PC-9 (cell line): ENCODE measurements around the gene CHKB. TPM values are rescaled to one million over a fixed set of nuclear protein-coding genes. Genes with fewer than 3 reads are reported as not detected.

Experiments used
- BruUV-seq: library from RNA; stranded (reverse); fragments of 400-500 nt; replicated peaks from 2 replicates; lab custom pipeline; 2021; lab: Mats Ljungman, UMichigan
- CTCF ChIA-PET: fragments of 300-600 bp; sonication (Branson Sonifier 250); formaldehyde crosslinking; loops from one replicate; lab custom pipeline; 2022; ENCODE audit warnings: antibody characterized with exemption; lab: Charles Lee
- POLR2A ChIA-PET: fragments of 300-600 bp; sonication (Branson Sonifier 250); formaldehyde crosslinking; loops from one replicate; lab custom pipeline; 2022; ENCODE audit warnings: antibody characterized with exemption; ENCODE audit not compliant: unreplicated experiment; lab: Charles Lee
- DNase-seq, 2 experiments: peaks; one replicate each; pipeline versions ENCODE4 v3.0.0 to v3.0.0-alpha.2; 2015 to 2022; ENCODE audit warnings: mixed read lengths in 1 of 2
- H2AFZ ChIP-seq: fragments of 200-600 bp; sonication (generic); 2 replicates; pipeline ENCODE4 v1.8.1; 2017; ENCODE audit warnings: antibody characterized with exemption
- H3F3A ChIP-seq: fragments of 200-600 bp; sonication (generic); 2 replicates; pipeline ENCODE4 v1.8.1; 2017; ENCODE audit warnings: antibody characterized with exemption, mild to moderate bottlenecking, low read depth; ENCODE audit not compliant: insufficient read depth
- H3K27ac ChIP-seq: fragments of 200-600 bp; sonication (generic); 2 replicates; pipeline ENCODE4 v1.6.1; 2016; ENCODE audit warnings: mixed run types
- H3K27me3 ChIP-seq: fragments of 200-600 bp; sonication (generic); 2 replicates; pipeline ENCODE4 v1.6.1; 2016; ENCODE audit warnings: low read depth, mixed run types; ENCODE audit not compliant: insufficient read depth
- H3K36me3 ChIP-seq: fragments of 200-600 bp; sonication (generic); 2 replicates; pipeline ENCODE4 v1.6.1; 2016; ENCODE audit warnings: low read depth, mixed run types
- H3K4me1 ChIP-seq: fragments of 200-600 bp; sonication (generic); replicated peaks from 2 replicates; pipeline ENCODE4 v1.6.1; 2016; ENCODE audit warnings: mixed run types; ENCODE audit not compliant: insufficient read depth
- H3K4me2 ChIP-seq: fragments of 200-600 bp; sonication (generic); 2 replicates; pipeline ENCODE4 v1.6.1; 2017; ENCODE audit warnings: mixed run types
- H3K4me3 ChIP-seq: fragments of 200-600 bp; sonication (generic); 2 replicates; pipeline ENCODE4 v1.6.1; 2016; ENCODE audit warnings: mixed run types
- H3K79me2 ChIP-seq: fragments of 200-600 bp; sonication (generic); 2 replicates; pipeline ENCODE4 v1.6.1; 2017; ENCODE audit warnings: low read depth, mixed run types
- H3K9me2 ChIP-seq: fragments of 200-600 bp; sonication (generic); 2 replicates; pipeline ENCODE4 v1.8.1; 2017; ENCODE audit warnings: mild to moderate bottlenecking; ENCODE audit not compliant: insufficient read depth
- H3K9me3 ChIP-seq: fragments of 200-600 bp; sonication (generic); 2 replicates; pipeline ENCODE4 v1.8.1; 2016; ENCODE audit warnings: low read depth; ENCODE audit not compliant: insufficient read depth
- H4K20me1 ChIP-seq: fragments of 200-600 bp; sonication (generic); 2 replicates; pipeline ENCODE4 v1.8.1; 2017; ENCODE audit not compliant: insufficient read depth
- EZH2 ChIP-seq: fragments of 200-600 bp; sonication (generic); IDR thresholded peaks from 2 replicates; pipeline ENCODE4 v1.8.0; 2017; ENCODE audit warnings: antibody characterized with exemption, low read depth
- intact Hi-C: fragments of 100-400 bp; cut with micrococcal nuclease; formaldehyde crosslinking; loops from one replicate; pipeline ENCODE4 v1.10.0; 2022; ENCODE audit not compliant: unreplicated experiment
- total RNA-seq: library from RNA; stranded (reverse); gene quantifications from 2 replicates; pipeline ENCODE4 v1.2.3, GENCODE V29; 2021
- TF ChIP-seq, protein P1 (sequence below): fragments of 200-600 bp; sonication (generic); conservative IDR thresholded peaks from 2 replicates; pipeline ENCODE4 v1.6.1; 2017; ENCODE audit warnings: mixed run types, antibody characterized with exemption, mild to moderate bottlenecking, moderate library complexity

The CHKB gene
- total RNA-seq, 1 experiment from 2014 or later = 60.0 TPM

DNA sequence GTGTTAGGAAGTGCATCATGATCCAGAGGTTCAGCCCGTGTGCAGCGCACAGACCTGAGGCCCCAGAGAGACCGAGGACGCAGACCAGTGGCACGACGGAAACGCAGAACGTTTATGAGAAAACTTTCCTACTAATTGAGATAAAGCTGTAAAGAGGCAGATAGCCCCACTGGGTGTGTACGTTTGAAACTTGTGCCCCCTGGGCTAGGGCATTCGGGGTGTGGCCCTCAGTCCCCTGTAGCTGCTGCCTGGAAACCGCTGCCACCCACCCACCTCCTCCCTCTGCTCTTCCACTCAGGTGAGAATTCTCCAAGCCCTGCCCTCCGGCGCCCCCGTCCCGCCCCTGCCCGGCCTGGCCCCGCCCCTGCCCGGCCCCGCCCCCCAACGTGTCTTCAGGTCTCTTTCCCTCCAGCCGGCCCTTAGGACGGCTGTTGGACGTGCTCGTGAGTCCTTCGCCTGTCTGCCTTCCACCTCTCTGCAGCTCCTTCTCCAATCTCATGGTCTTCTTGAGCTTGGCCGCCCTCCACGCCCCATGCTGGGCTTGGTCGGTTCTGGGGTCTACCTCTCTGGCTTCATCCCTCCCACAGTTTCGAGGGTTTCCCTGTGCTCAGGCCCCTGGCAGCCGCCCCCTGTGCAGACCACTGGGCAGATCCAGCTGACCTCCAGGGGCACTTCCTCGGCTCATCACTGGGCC lies 30.0 kb upstream of the CHKB start:
- no peaks in the 10 kb centered on the region for H3K79me2 ChIP-seq
- peak in 1 of 2 experiments; percentile 23 for DNase-seq
- H3K9me3 ChIP-seq = no peaks in the 10 kb centered on the region
- H3F3A ChIP-seq = peaks cover 17% of the 10 kb centered on the region
- no peaks in the 10 kb centered on the region for H3K9me2 ChIP-seq
- H4K20me1 ChIP-seq = no peaks in the 10 kb centered on the region; the same call in 1 of the 2 replicates
- no TSS peak for BruUV-seq
- H3K27me3 ChIP-seq = peaks cover 47% of the 10 kb centered on the region
- POLR2A ChIA-PET = interaction anchor here (0.6 kb wide), 1 partner anchor 45 kb away, joined by 3 read pairs; no protein-coding TSS in a partner anchor
- H3K4me2 ChIP-seq = no peak overlapping the region
- TF ChIP-seq, protein P1, sequence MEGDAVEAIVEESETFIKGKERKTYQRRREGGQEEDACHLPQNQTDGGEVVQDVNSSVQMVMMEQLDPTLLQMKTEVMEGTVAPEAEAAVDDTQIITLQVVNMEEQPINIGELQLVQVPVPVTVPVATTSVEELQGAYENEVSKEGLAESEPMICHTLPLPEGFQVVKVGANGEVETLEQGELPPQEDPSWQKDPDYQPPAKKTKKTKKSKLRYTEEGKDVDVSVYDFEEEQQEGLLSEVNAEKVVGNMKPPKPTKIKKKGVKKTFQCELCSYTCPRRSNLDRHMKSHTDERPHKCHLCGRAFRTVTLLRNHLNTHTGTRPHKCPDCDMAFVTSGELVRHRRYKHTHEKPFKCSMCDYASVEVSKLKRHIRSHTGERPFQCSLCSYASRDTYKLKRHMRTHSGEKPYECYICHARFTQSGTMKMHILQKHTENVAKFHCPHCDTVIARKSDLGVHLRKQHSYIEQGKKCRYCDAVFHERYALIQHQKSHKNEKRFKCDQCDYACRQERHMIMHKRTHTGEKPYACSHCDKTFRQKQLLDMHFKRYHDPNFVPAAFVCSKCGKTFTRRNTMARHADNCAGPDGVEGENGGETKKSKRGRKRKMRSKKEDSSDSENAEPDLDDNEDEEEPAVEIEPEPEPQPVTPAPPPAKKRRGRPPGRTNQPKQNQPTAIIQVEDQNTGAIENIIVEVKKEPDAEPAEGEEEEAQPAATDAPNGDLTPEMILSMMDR = no peak
- TF ChIP-seq EZH2 = no peak
- intact Hi-C loops = no loop called here
- peaks cover 6% of the 10 kb centered on the region; the same call in 1 of the 2 replicates for H3K4me1 ChIP-seq
- H3K27ac ChIP-seq = no peak overlapping the region
- H2AFZ ChIP-seq = no peak overlapping the region
- no peaks in the 10 kb centered on the region for H3K36me3 ChIP-seq
- H3K4me3 ChIP-seq = no peak overlapping the region
- CTCF ChIA-PET = interaction anchor here (0.6 kb wide), 1 partner anchor 15 kb away, joined by 4 read pairs; no protein-coding TSS in a partner anchor

DNA sequence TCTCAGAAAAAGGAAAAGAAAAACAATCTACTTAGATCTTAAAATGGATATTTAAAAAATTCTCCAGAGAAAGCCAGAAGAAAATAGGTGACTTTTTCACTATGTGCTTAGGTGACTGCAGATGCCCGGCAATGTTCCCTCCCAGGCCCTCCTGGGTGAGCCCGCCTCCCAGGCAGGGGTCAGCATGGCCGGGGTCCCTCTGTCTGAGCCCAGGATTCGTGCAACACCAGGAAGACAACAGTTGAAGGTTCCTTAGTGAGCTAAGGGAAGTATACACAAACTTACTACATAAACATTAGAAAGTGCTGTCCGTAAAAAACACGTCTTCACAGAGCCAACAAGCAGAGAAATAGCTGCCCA lies 29.5 kb upstream of the CHKB start:
- Histone ChIP-seq H3F3A (peaks cover 17% of the 10 kb centered on the region), H3K9me2 (no peaks in the 10 kb centered on the region), H4K20me1 (no peaks in the 10 kb centered on the region; the same call in none of the 2 replicates), H3K4me1 (peaks cover 6% of the 10 kb centered on the region; the same call in 1 of the 2 replicates), H2AFZ (no peak overlapping the region), H3K4me3 (no peak overlapping the region), H3K27ac (no peak overlapping the region), H3K4me2 (no peak overlapping the region), H3K36me3 (no peaks in the 10 kb centered on the region), H3K9me3 (no peaks in the 10 kb centered on the region), H3K27me3 (peaks cover 53% of the 10 kb centered on the region), H3K79me2 (no peaks in the 10 kb centered on the region)
- BruUV-seq = no TSS peak
- TF ChIP-seq, protein P1 = no peak
- no peak for TF ChIP-seq EZH2
- no peak for DNase-seq
- intact Hi-C loops = no loop called here
- ChIA-PET CTCF (no interaction called here), POLR2A (no interaction called here)

- intact Hi-C loops = no loop called here
- no TSS peak for BruUV-seq
These were observed 28.9 kb upstream of the CHKB start for GRCh38 chr22:50611341-50612060.

More at GRCh38 chr22:50611341-50612060, 28.9 kb upstream of the CHKB start:
- Histone ChIP-seq H3K4me1 (peaks cover 6% of the 10 kb centered on the region; the same call in 1 of the 2 replicates), H2AFZ (no peak overlapping the region), H3K36me3 (no peaks in the 10 kb centered on the region), H3K79me2 (no peaks in the 10 kb centered on the region), H4K20me1 (no peaks in the 10 kb centered on the region; the same call in none of the 2 replicates), H3K27me3 (peaks cover 59% of the 10 kb centered on the region), H3K9me3 (no peaks in the 10 kb centered on the region), H3K4me2 (no peak overlapping the region), H3K4me3 (no peak overlapping the region), H3F3A (peaks cover 17% of the 10 kb centered on the region), H3K9me2 (no peaks in the 10 kb centered on the region), H3K27ac (no peak overlapping the region)
- DNase-seq = no peak
- ChIA-PET POLR2A (no interaction called here), CTCF (interaction anchor here (0.6 kb wide), 1 partner anchor 9 kb away, joined by 8 read pairs; no protein-coding TSS in a partner anchor)
- no peak for TF ChIP-seq EZH2
- TF ChIP-seq, protein P1 = no peak
